ENCODE results near the gene POLR2M. TPM values are rescaled to one million over a fixed set of nuclear protein-coding genes. Genes with fewer than 3 reads are reported as not detected.

POLR2M gene
- total RNA-seq, 2 experiments from 2014 or later, result 72.5 to 85.0 TPM

DNA sequence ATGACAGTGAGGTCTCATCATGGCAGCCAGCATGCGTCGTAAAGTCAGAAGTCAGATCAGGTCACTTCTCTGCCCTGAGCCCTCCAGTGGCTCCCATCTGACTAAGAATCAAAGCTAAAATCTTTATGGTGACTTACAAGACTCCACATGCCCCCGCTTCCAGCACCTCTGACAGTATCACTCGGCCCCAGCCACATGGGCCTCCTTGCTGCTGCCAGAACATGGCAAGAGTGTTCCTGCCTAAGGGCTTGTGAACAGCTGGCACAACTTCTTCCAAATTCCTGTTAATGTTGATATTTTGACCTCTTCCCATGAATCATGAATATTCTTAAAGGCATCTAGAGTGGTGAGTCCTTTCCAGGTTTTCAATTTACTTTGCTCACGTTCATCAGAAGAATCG, 20.5 kb downstream of the POLR2M start:
- POLR2A ChIA-PET, result no interaction called here
- CTCF ChIA-PET, result no interaction called here
- Mint-ChIP-seq H3K4me1 (ENCODE audit: low read depth) (peaks cover 4% of the 10 kb centered on the region), H3K27me3 (no peaks in the 10 kb centered on the region), H3K4me3 (no peak overlapping the region), H3K27ac (no peak overlapping the region), H3K9me3 (no peaks in the 10 kb centered on the region), H3K36me3 (ENCODE audit: low read depth) (peaks cover 12% of the 10 kb centered on the region)
- no peak for TF ChIP-seq CTCF (IDR thresholded peaks at IDR 0.05)
- DNase-seq (no peak), ATAC-seq (no peak)
- intact Hi-C loops (cut with micrococcal nuclease), result no loop called here

- peaks cover 5% of the 10 kb centered on the region for H3K36me3 Mint-ChIP-seq (ENCODE audit: low read depth)
- no peaks in the 10 kb centered on the region for H3K4me1 Mint-ChIP-seq (ENCODE audit: low read depth)
- POLR2A ChIA-PET, result no interaction called here
- CTCF ChIA-PET, result no interaction called here
- no peak overlapping the region for H3K27ac Mint-ChIP-seq
- no peak overlapping the region for H3K4me3 Mint-ChIP-seq
- no peak for TF ChIP-seq CTCF (IDR thresholded peaks at IDR 0.05)
- intact Hi-C loops (cut with micrococcal nuclease), result no loop called here
- H3K9me3 Mint-ChIP-seq, result no peaks in the 10 kb centered on the region
- no peaks in the 10 kb centered on the region for H3K27me3 Mint-ChIP-seq
- DNase-seq, result no peak
- ATAC-seq, result no peak
Measured at GRCh38 chr15:57728436-57728835, 21.9 kb downstream of the POLR2M start.

GRCh38 chr15:57730876-57731275, 24.4 kb downstream of the POLR2M start:
- Mint-ChIP-seq H3K4me3 (no peak overlapping the region), H3K27me3 (no peaks in the 10 kb centered on the region), H3K36me3 (ENCODE audit: low read depth) (no peaks in the 10 kb centered on the region), H3K4me1 (ENCODE audit: low read depth) (no peaks in the 10 kb centered on the region), H3K27ac (no peak overlapping the region), H3K9me3 (no peaks in the 10 kb centered on the region)
- DNase-seq (no peak), ATAC-seq (no peak)
- TF ChIP-seq CTCF (IDR thresholded peaks at IDR 0.05), result no peak
- POLR2A ChIA-PET, result interaction anchor here (0.9 kb wide), 1 partner anchor 46 kb away, joined by 3 read pairs; no protein-coding TSS in a partner anchor
- intact Hi-C loops (cut with micrococcal nuclease), result no loop called here
- CTCF ChIA-PET, result interaction anchor here (1.7 to 5.9 kb wide), 7 partner anchors 9 to 129 kb away, joined by 7 to 70 read pairs (median 16); partner anchors contain the start of gene POLR2M

DNA sequence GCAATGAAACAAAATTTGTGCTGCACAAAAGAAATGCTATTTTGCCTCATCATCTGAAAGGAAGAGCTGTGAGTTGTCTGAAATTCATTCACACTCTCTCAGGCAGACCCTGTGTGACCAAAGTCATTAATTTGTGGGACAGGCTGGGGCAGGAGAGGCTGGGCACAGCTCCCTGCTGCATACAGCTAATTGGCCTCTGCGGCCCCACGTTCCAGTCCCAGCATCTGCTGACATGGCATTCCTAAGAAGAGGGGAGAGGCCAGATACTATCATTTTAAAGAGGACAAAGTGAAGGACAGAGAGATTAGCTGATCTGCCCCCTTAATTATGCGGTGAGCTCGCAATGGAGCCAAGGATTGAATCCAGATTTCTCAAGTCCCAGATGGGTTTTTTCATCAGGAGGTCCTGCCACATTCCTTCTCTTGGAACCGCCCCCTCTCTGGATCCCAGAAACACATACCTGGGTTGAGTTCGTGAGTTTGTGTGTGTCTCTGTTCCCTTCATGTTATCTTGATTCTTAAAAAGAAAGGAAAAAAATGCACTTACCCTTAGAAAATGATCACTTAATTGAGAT, 25.1 kb downstream of the POLR2M start:
- intact Hi-C loops (cut with micrococcal nuclease), result no loop called here
- Mint-ChIP-seq H3K9me3 (no peaks in the 10 kb centered on the region), H3K4me3 (no peak overlapping the region), H3K27me3 (no peaks in the 10 kb centered on the region), H3K27ac (no peak overlapping the region), H3K36me3 (ENCODE audit: low read depth) (no peaks in the 10 kb centered on the region), H3K4me1 (ENCODE audit: low read depth) (no peaks in the 10 kb centered on the region)
- ATAC-seq (no peak), DNase-seq (no peak)
- ChIA-PET POLR2A (interaction anchor here (1.0 kb wide), 1 partner anchor 25 kb away, joined by 3 read pairs; the partner anchor contains the start of gene POLR2M), CTCF (interaction anchor here (0.6 to 5.9 kb wide), 11 partner anchors 10 to 1582 kb away, joined by 3 to 70 read pairs (median 11); partner anchors contain the start of gene POLR2M)
- no peak for TF ChIP-seq CTCF (IDR thresholded peaks at IDR 0.05)

DNA sequence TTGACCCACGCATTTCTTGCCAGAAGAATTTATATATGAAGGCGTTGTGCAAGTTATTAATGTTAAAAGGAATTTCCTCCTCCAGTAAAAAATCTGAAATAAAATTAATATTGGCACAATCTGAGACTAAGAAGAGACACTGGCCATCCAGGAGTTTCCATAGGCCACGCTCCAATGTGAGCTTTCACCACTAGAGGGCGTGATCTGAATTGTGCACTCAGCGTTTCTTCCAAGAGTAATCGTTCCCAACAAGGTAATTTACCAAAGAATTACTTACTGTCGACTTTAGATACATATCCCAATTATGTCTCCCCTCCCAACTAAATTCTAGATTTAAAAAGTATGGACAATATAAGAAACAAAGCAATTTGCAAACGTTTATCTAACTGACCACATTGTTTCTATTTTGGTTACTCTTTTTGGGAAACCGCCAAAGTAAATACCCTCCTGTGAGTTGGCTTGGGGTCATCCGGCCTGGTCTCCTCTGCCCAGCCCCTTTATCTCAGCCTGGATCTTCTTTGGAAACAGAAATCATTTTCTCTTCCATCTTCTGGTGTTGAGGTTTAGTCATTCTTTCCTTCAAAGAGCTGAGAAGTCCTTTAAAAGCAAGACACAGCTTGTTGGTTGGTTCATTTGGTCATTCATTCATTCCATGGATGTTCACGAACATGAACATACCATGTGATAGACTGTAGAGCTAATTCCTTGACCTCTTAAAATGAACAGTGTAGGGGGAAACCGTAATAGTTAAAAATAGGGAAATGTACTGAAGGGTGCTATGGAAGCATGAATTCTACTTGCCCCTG, 26.2 kb downstream of the POLR2M start:
- ATAC-seq, result no peak
- peaks cover 5% of the 10 kb centered on the region for H3K36me3 Mint-ChIP-seq (ENCODE audit: low read depth)
- peaks cover 3% of the 10 kb centered on the region for H3K4me1 Mint-ChIP-seq (ENCODE audit: low read depth)
- POLR2A ChIA-PET, result interaction anchor here (1.0 kb wide), 1 partner anchor 26 kb away, joined by 3 read pairs; the partner anchor contains the start of gene POLR2M
- CTCF ChIA-PET, result interaction anchor here (0.7 to 5.9 kb wide), 25 partner anchors 9 to 334 kb away, joined by 3 to 70 read pairs (median 4); partner anchors contain the start of gene POLR2M
- no peak overlapping the region for H3K4me3 Mint-ChIP-seq
- peak; percentile 97 for TF ChIP-seq CTCF (IDR thresholded peaks at IDR 0.05)
- intact Hi-C loops (cut with micrococcal nuclease), result no loop called here
- peak; percentile 69 for DNase-seq
- H3K27me3 Mint-ChIP-seq, result no peaks in the 10 kb centered on the region
- no peaks in the 10 kb centered on the region for H3K9me3 Mint-ChIP-seq
- no peak overlapping the region for H3K27ac Mint-ChIP-seq

All from activated CD8-positive, alpha-beta T cell treated with anti-CD3 and anti-CD28 coated beads for 36 hours (primary cell).